ENCODE measurements around the gene RIMKLA.

Gene RIMKLA

DNA sequence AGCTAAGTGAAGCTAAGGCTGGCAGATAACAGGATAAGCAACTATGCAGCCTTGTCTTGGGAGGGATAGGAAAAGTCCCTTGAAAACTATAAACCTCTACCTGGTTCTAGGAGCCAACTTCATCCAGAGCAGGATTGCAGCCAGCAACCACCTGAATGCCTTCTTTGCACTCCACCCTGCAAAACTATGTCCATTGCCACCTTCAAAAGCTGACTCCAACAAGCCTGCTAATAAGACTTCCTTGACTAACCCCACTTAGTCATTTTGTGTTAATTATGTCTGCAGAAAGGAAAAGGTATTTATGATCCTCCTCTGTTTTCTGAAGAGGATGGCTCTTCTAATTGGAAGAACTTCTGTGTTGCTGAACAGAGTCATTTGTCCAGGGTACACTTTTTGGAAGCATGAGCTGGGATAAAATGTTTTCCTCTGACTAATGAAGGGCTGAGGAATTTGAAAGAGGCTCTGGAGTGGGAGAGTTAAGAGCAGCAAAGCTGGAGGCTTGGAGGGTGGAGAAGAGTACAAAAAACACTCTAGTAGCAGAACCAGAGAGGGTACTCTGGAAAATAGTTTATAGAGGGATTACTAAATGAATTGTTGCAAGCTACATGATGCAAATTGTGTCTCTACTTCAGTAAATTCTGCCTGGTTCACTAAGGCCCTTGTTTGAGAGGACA lies 9.6 kb upstream of the RIMKLA start:
- TF ChIP-seq TCF12 (IDR thresholded peaks at IDR 0.05; ENCODE audit: low read depth) = no peak
- TF ChIP-seq NFIC (IDR thresholded peaks at IDR 0.05) = no peak
- TF ChIP-seq FOXM1 (IDR thresholded peaks at IDR 0.05; ENCODE audit: borderline replicate concordance, low read depth) = no peak
- no peak for TF ChIP-seq TAF1 (IDR thresholded peaks at IDR 0.05; ENCODE audit: low read depth)
- TF ChIP-seq, protein P1, sequence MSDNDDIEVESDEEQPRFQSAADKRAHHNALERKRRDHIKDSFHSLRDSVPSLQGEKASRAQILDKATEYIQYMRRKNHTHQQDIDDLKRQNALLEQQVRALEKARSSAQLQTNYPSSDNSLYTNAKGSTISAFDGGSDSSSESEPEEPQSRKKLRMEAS (IDR thresholded peaks at IDR 0.05) = no peak
- TF ChIP-seq, protein P2, sequence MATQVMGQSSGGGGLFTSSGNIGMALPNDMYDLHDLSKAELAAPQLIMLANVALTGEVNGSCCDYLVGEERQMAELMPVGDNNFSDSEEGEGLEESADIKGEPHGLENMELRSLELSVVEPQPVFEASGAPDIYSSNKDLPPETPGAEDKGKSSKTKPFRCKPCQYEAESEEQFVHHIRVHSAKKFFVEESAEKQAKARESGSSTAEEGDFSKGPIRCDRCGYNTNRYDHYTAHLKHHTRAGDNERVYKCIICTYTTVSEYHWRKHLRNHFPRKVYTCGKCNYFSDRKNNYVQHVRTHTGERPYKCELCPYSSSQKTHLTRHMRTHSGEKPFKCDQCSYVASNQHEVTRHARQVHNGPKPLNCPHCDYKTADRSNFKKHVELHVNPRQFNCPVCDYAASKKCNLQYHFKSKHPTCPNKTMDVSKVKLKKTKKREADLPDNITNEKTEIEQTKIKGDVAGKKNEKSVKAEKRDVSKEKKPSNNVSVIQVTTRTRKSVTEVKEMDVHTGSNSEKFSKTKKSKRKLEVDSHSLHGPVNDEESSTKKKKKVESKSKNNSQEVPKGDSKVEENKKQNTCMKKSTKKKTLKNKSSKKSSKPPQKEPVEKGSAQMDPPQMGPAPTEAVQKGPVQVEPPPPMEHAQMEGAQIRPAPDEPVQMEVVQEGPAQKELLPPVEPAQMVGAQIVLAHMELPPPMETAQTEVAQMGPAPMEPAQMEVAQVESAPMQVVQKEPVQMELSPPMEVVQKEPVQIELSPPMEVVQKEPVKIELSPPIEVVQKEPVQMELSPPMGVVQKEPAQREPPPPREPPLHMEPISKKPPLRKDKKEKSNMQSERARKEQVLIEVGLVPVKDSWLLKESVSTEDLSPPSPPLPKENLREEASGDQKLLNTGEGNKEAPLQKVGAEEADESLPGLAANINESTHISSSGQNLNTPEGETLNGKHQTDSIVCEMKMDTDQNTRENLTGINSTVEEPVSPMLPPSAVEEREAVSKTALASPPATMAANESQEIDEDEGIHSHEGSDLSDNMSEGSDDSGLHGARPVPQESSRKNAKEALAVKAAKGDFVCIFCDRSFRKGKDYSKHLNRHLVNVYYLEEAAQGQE (IDR thresholded peaks at IDR 0.05; ENCODE audit: low read depth) = no peak
- no peak for TF ChIP-seq CREB1 (IDR thresholded peaks at IDR 0.05; ENCODE audit: low read depth)
- TF ChIP-seq TEAD4 (IDR thresholded peaks at IDR 0.05) = no peak
- no peak for TF ChIP-seq EP300 (IDR thresholded peaks at IDR 0.05; ENCODE audit: borderline replicate concordance)
- TF ChIP-seq ZBTB7A (IDR thresholded peaks at IDR 0.05; ENCODE audit: low read depth) = no peak
- no peak for TF ChIP-seq YY1 (IDR thresholded peaks at IDR 0.05; ENCODE audit: low read depth)
- no peak for TF ChIP-seq RAD21 (IDR thresholded peaks at IDR 0.05; ENCODE audit: low read depth)
- TF ChIP-seq EGR1 (IDR thresholded peaks at IDR 0.05) = no peak
- TF ChIP-seq, protein P3, sequence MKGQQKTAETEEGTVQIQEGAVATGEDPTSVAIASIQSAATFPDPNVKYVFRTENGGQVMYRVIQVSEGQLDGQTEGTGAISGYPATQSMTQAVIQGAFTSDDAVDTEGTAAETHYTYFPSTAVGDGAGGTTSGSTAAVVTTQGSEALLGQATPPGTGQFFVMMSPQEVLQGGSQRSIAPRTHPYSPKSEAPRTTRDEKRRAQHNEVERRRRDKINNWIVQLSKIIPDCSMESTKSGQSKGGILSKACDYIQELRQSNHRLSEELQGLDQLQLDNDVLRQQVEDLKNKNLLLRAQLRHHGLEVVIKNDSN (IDR thresholded peaks at IDR 0.05) = no peak
- TF ChIP-seq CEBPB (IDR thresholded peaks at IDR 0.05) = no peak

DNA sequence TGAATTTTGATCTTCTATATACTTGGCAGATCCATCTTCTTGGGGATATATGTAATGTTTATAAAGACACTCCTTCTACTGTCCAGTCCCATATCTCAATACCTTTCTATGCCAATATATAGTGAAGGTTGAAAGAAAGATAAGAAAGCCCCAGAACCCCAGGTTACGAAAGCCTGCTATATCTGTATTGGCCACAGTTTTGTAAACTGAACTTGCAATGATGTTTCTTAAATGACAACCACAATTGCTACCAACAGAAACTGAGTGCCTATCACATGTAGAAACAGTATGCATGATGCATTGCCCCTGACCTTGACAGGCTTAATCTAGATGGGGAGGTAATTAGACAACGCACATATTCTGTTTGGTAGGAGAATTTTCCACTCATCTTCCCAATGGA lies 7.8 kb upstream of the RIMKLA start:
- TF ChIP-seq RAD21 (IDR thresholded peaks at IDR 0.05; ENCODE audit: low read depth) = no peak

DNA sequence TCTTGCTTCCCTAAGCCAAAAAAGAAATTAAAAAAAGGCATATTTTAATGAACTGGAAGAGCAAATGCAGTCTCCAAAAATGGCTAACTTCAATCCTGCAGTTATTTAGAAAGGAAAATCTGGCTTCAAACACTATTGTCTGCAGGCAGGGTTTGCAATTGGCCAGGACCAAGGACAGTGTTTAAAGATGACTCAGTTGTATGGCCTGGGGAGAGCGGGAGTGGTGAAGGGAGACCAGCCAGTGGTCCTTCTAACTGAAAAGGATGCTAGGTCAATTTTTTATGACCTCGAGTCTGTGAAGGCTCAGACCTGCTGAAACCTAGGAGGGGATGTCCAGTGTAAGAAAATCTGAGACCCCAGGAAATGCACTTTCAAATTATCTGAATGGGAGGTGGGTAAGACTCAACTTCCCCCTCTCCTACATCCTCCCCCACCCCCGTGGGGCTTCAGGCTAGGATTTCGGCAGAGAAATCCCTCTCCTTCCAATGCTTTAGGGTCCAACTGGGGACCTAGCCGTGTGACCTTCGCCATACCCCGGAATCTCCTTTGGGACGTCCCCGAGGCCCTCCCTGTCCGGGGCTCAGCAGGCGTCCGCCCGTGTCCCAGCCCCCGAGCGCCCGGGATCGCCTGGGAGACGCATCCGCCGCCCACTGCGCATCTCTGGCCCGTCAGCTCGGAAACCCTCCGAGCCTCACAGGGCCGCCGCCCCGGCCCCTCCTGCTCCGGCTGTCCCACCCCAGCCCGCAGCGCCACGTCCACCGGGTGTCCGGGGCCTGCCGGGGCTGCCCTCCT lies 602 bp upstream of the RIMKLA start:
- no peak for TF ChIP-seq TEAD4 (IDR thresholded peaks at IDR 0.05)
- TF ChIP-seq, protein P2 (IDR thresholded peaks at IDR 0.05; ENCODE audit: low read depth) = peak; percentile 88

DNA sequence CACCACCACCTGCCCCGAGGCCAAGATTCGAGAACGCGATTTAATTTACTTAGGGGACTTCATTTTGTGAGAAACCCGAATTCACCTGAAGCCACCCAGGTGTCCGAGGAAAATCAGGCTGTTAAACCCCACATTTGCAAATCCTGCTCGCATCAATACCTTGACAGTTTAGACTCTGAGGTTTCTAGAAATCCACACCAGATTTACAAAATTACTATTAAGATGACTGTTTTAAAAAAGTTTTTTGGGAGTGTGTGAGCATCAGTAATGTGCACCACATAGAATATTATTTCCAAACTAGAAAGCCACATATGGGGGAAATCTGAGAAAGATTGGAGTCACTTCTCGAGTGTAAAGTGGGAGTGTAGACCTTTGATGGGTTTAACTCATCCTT lies 685 bp downstream of the RIMKLA start:
- no peak for TF ChIP-seq EP300 (IDR thresholded peaks at IDR 0.05; ENCODE audit: borderline replicate concordance)
- no peak for TF ChIP-seq TAF1 (IDR thresholded peaks at IDR 0.05; ENCODE audit: low read depth)
- TF ChIP-seq ZBTB7A (IDR thresholded peaks at IDR 0.05; ENCODE audit: low read depth) = no peak
- TF ChIP-seq FOXM1 (IDR thresholded peaks at IDR 0.05; ENCODE audit: borderline replicate concordance, low read depth) = no peak
- TF ChIP-seq, protein P1 (IDR thresholded peaks at IDR 0.05) = no peak
- TF ChIP-seq, protein P3 (IDR thresholded peaks at IDR 0.05) = no peak
- TF ChIP-seq EGR1 (IDR thresholded peaks at IDR 0.05) = no peak
- TF ChIP-seq RAD21 (IDR thresholded peaks at IDR 0.05; ENCODE audit: low read depth) = no peak
- no peak for TF ChIP-seq CEBPB (IDR thresholded peaks at IDR 0.05)
- no peak for TF ChIP-seq NFIC (IDR thresholded peaks at IDR 0.05)
- no peak for TF ChIP-seq TEAD4 (IDR thresholded peaks at IDR 0.05)
- TF ChIP-seq, protein P2 (IDR thresholded peaks at IDR 0.05; ENCODE audit: low read depth) = no peak
- TF ChIP-seq TCF12 (IDR thresholded peaks at IDR 0.05; ENCODE audit: low read depth) = no peak
- no peak for TF ChIP-seq CREB1 (IDR thresholded peaks at IDR 0.05; ENCODE audit: low read depth)
- no peak for TF ChIP-seq YY1 (IDR thresholded peaks at IDR 0.05; ENCODE audit: low read depth)

All from Ishikawa (cell line).